ENCODE data around the gene CALHM4. TPM values are rescaled to one million over a fixed set of nuclear protein-coding genes. Genes with fewer than 3 reads are reported as not detected.

The CALHM4 gene
- total RNA-seq, 1 donor from 2014 or later, result not detected

- no peak for DNase-seq
- Histone ChIP-seq H3K36me3 (peaks cover 30% of the 10 kb centered on the region), H3K27ac (replicated peaks) (no peak overlapping the region), H3K4me1 (peaks cover 81% of the 10 kb centered on the region), H3K27me3 (ENCODE audit: low read depth) (no peaks in the 10 kb centered on the region), H3K4me3 (no peak overlapping the region), H3K9me3 (replicated peaks) (no peaks in the 10 kb centered on the region)
- intact Hi-C loops (cut with micrococcal nuclease), result no loop called here
- no peak for TF ChIP-seq CTCF (IDR thresholded peaks at IDR 0.05; ENCODE audit: borderline replicate concordance)
Observed at GRCh38 chr6:116575227-116575626, 21.7 kb downstream of the CALHM4 start.

- intact Hi-C loops (cut with micrococcal nuclease), result no loop called here
- no peak for TF ChIP-seq CTCF (IDR thresholded peaks at IDR 0.05; ENCODE audit: borderline replicate concordance)
- no peak for DNase-seq
- Histone ChIP-seq H3K27me3 (ENCODE audit: low read depth) (no peaks in the 10 kb centered on the region), H3K4me3 (no peak overlapping the region), H3K27ac (replicated peaks) (no peak overlapping the region), H3K9me3 (replicated peaks) (no peaks in the 10 kb centered on the region), H3K36me3 (peaks cover 48% of the 10 kb centered on the region), H3K4me1 (peaks cover 63% of the 10 kb centered on the region)
Observed at GRCh38 chr6:116577486-116577885, 23.9 kb downstream of the CALHM4 start.

- H3K4me3 ChIP-seq, result no peak overlapping the region
- H3K4me1 ChIP-seq, result peaks cover 55% of the 10 kb centered on the region
- H3K36me3 ChIP-seq, result peaks cover 53% of the 10 kb centered on the region
- intact Hi-C loops (cut with micrococcal nuclease), result no loop called here
- TF ChIP-seq CTCF (IDR thresholded peaks at IDR 0.05; ENCODE audit: borderline replicate concordance), result no peak
- no peaks in the 10 kb centered on the region for H3K9me3 ChIP-seq (replicated peaks)
- no peak overlapping the region for H3K27ac ChIP-seq (replicated peaks)
- no peaks in the 10 kb centered on the region for H3K27me3 ChIP-seq (ENCODE audit: low read depth)
- DNase-seq, result no peak
Observed at GRCh38 chr6:116578335-116578734, 24.8 kb downstream of the CALHM4 start.

- no peak overlapping the region for H3K27ac ChIP-seq (replicated peaks)
- H3K36me3 ChIP-seq, result peaks cover 58% of the 10 kb centered on the region
- no peaks in the 10 kb centered on the region for H3K9me3 ChIP-seq (replicated peaks)
- no peak for TF ChIP-seq CTCF (IDR thresholded peaks at IDR 0.05; ENCODE audit: borderline replicate concordance)
- no peak for DNase-seq
- no peak overlapping the region for H3K4me3 ChIP-seq
- peaks cover 47% of the 10 kb centered on the region for H3K4me1 ChIP-seq
- intact Hi-C loops (cut with micrococcal nuclease), result no loop called here
- H3K27me3 ChIP-seq (ENCODE audit: low read depth), result no peaks in the 10 kb centered on the region
Observed at GRCh38 chr6:116579143-116579542, 25.6 kb downstream of the CALHM4 start.

GRCh38 chr6:116580198-116580597, 26.6 kb downstream of the CALHM4 start:
- no peaks in the 10 kb centered on the region for H3K27me3 ChIP-seq (ENCODE audit: low read depth)
- intact Hi-C loops (cut with micrococcal nuclease), result no loop called here
- TF ChIP-seq CTCF (IDR thresholded peaks at IDR 0.05; ENCODE audit: borderline replicate concordance), result no peak
- peaks cover 39% of the 10 kb centered on the region for H3K4me1 ChIP-seq
- H3K36me3 ChIP-seq, result peaks cover 64% of the 10 kb centered on the region
- no peak overlapping the region for H3K27ac ChIP-seq (replicated peaks)
- no peaks in the 10 kb centered on the region for H3K9me3 ChIP-seq (replicated peaks)
- no peak for DNase-seq
- H3K4me3 ChIP-seq, result no peak overlapping the region

- no peaks in the 10 kb centered on the region for H3K27me3 ChIP-seq (ENCODE audit: low read depth)
- H3K9me3 ChIP-seq (replicated peaks), result no peaks in the 10 kb centered on the region
- DNase-seq, result no peak
- intact Hi-C loops (cut with micrococcal nuclease), result no loop called here
- H3K4me3 ChIP-seq, result no peak overlapping the region
- no peak overlapping the region for H3K27ac ChIP-seq (replicated peaks)
- peaks cover 76% of the 10 kb centered on the region for H3K36me3 ChIP-seq
- TF ChIP-seq CTCF (IDR thresholded peaks at IDR 0.05; ENCODE audit: borderline replicate concordance), result no peak
- H3K4me1 ChIP-seq, result no peaks in the 10 kb centered on the region
Observed at GRCh38 chr6:116586276-116586675, 32.7 kb downstream of the CALHM4 start.
